ENCODE results near the gene NRP1.

- TF ChIP-seq CTCF (IDR thresholded peaks at IDR 0.05) (no peak), POLR2A (IDR thresholded peaks at IDR 0.05; ENCODE audit: low read length) (no peak), KDM1A (IDR thresholded peaks at IDR 0.05; ENCODE audit: low read depth) (no peak), HDAC2 (IDR thresholded peaks at IDR 0.05) (no peak), MAX (IDR thresholded peaks at IDR 0.05) (no peak), EP300 (IDR thresholded peaks at IDR 0.05) (no peak)
- TF ChIP-seq, protein P1, sequence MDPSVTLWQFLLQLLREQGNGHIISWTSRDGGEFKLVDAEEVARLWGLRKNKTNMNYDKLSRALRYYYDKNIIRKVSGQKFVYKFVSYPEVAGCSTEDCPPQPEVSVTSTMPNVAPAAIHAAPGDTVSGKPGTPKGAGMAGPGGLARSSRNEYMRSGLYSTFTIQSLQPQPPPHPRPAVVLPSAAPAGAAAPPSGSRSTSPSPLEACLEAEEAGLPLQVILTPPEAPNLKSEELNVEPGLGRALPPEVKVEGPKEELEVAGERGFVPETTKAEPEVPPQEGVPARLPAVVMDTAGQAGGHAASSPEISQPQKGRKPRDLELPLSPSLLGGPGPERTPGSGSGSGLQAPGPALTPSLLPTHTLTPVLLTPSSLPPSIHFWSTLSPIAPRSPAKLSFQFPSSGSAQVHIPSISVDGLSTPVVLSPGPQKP (IDR thresholded peaks at IDR 0.05; ENCODE audit: low read depth, low read length) = no peak
- TF ChIP-seq, protein P2, sequence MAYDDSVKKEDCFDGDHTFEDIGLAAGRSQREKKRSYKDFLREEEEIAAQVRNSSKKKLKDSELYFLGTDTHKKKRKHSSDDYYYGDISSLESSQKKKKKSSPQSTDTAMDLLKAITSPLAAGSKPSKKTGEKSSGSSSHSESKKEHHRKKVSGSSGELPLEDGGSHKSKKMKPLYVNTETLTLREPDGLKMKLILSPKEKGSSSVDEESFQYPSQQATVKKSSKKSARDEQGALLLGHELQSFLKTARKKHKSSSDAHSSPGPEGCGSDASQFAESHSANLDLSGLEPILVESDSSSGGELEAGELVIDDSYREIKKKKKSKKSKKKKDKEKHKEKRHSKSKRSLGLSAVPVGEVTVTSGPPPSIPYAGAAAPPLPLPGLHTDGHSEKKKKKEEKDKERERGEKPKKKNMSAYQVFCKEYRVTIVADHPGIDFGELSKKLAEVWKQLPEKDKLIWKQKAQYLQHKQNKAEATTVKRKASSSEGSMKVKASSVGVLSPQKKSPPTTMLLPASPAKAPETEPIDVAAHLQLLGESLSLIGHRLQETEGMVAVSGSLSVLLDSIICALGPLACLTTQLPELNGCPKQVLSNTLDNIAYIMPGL (CRISPR knock-in tag; IDR thresholded peaks at IDR 0.05; ENCODE audit: borderline replicate concordance) = no peak
Observed at GRCh38 chr10:33235951-33236350, 98.5 kb downstream of the NRP1 start.
